ENCODE measurements around the gene PPP1R26.

GRCh38 chr9:135504262-135505243, 25.0 kb downstream of the PPP1R26 start:
- TF ChIP-seq CTCF (conservative IDR thresholded peaks at IDR 0.05; ENCODE audit: low read depth, low read length) (peak; percentile 64), MAZ (IDR thresholded peaks at IDR 0.05; ENCODE audit: borderline replicate concordance, low read depth, low read length) (no peak), MAFK (IDR thresholded peaks at IDR 0.05; ENCODE audit: low read depth, low read length) (no peak), RFX5 (IDR thresholded peaks at IDR 0.05; ENCODE audit: low read depth, low read length) (no peak), USF2 (IDR thresholded peaks at IDR 0.05; ENCODE audit: low read depth, low read length) (peak; percentile 13; the same call in 1 of the 2 replicates), POLR2A (IDR thresholded peaks at IDR 0.05; ENCODE audit: low read depth, low read length) (no peak), RAD21 (IDR thresholded peaks at IDR 0.05; ENCODE audit: low read length) (peak; percentile 28; the same call in 1 of the 2 replicates), MXI1 (IDR thresholded peaks at IDR 0.05; ENCODE audit: borderline replicate concordance, low read depth, low read length) (no peak), ELK1 (IDR thresholded peaks at IDR 0.05; ENCODE audit: borderline replicate concordance, low read depth, low read length) (no peak), FOS (IDR thresholded peaks at IDR 0.05; ENCODE audit: low read depth, low read length) (no peak), BHLHE40 (IDR thresholded peaks at IDR 0.05; ENCODE audit: low read depth, low read length) (no peak), SMC3 (IDR thresholded peaks at IDR 0.05; ENCODE audit: low read depth, low read length) (no peak)
